Gastrocnemius medialis (tissue), 4 donors: Measurements from ENCODE around the gene SASH1. TPM values are rescaled to one million over a fixed set of nuclear protein-coding genes. Genes with fewer than 3 reads are reported as not detected.

Source experiments
- ATAC-seq, 2 donors: fragments of 150-250 bp; one replicate each; pipeline ENCODE4 v1.9.1; 2016
- DNase-seq, 2 donors: peaks; one replicate each; pipeline ENCODE4 v3.0.0-alpha.2; 2019
- H3K27ac ChIP-seq, 4 donors: fragments of 200-600 bp; sonication (generic); 1 replicate in 1 of 4; 2 replicates in 3 of 4; pipeline ENCODE4 v1.5.1; 2016 to 2018; ENCODE audit warnings: mild to moderate bottlenecking in 2 of 4, moderate library complexity in 1 of 4
- H3K27me3 ChIP-seq, 3 donors: fragments of 200-600 bp; sonication (generic) in 2 of 3; 1 replicate in 1 of 3; 2 replicates in 2 of 3; pipeline versions ENCODE4 v1.5.1 to v1.6.0; 2016 to 2019; ENCODE audit warnings: mild to moderate bottlenecking in 1 of 3, moderate library complexity in 1 of 3
- H3K36me3 ChIP-seq, 2 donors: fragments of 200-600 bp; sonication (generic) in 1 of 2; one replicate each; pipeline ENCODE4 v1.5.1; 2017 to 2018
- H3K4me1 ChIP-seq, 2 donors: fragments of 200-600 bp; sonication (generic) in 1 of 2; one replicate each; pipeline ENCODE4 v1.5.1; 2016 to 2017; ENCODE audit warnings: mild to moderate bottlenecking in 2 of 2
- H3K4me3 ChIP-seq, 4 donors: fragments of 200-600 bp; sonication (generic) in 3 of 4; 1 replicate in 1 of 4; 2 replicates in 3 of 4; pipeline ENCODE4 v1.5.1; 2016 to 2019; ENCODE audit warnings: mild to moderate bottlenecking in 2 of 4
- H3K9me3 ChIP-seq, 3 donors: fragments of 200-600 bp; sonication (generic) in 2 of 3; 1 replicate in 1 of 3; 2 replicates in 2 of 3; pipeline ENCODE4 v1.5.1; 2016 to 2019
- POLR2A ChIP-seq, 2 donors: fragments of 450-650 bp; IDR thresholded peaks; one replicate each; pipeline ENCODE4 v1.6.1; 2017; ENCODE audit warnings: antibody characterized with exemption in 2 of 2, mild to moderate bottlenecking in 2 of 2, moderate library complexity in 2 of 2
- in situ Hi-C, 4 donors: fragments of 200-750 bp; cut with MboI; loops; one replicate each; pipeline versions ENCODE4 v1.15.0 to v1.8.0; 2017; ENCODE audit warnings: low sequenced_read_pairs in 4 of 4
- intact Hi-C: fragments of 100-400 bp; cut with DNase I; formaldehyde crosslinking; loops from one replicate; pipeline ENCODE4 v1.15.1; 2023; ENCODE audit warnings: low total_unique reads
- total RNA-seq, 4 donors: library from RNA; depleted of rRNA; stranded (reverse); fragments of >200 nt; gene quantifications; one replicate each; pipeline versions ENCODE4 v1.1.0 to v1.2.3, GENCODE V29; 2016
- TF ChIP-seq, protein P1 (sequence below), 5 experiments: fragments of 450-650 bp in 3 of 5; fragments of 200-600 bp in 2 of 5; sonication (generic) in 2 of 5; IDR thresholded peaks in 4 of 5; conservative IDR thresholded peaks in 1 of 5; 1 replicate in 4 of 5; 2 replicates in 1 of 5; pipeline ENCODE4 v1.5.1; 2016 to 2019; ENCODE audit warnings: antibody characterized with exemption in 5 of 5, mild to moderate bottlenecking in 3 of 5, moderate library complexity in 3 of 5

SASH1 gene
- total RNA-seq, 4 donors from 2014 or later: 28.2 to 42.4 (median 35.4) TPM

DNA sequence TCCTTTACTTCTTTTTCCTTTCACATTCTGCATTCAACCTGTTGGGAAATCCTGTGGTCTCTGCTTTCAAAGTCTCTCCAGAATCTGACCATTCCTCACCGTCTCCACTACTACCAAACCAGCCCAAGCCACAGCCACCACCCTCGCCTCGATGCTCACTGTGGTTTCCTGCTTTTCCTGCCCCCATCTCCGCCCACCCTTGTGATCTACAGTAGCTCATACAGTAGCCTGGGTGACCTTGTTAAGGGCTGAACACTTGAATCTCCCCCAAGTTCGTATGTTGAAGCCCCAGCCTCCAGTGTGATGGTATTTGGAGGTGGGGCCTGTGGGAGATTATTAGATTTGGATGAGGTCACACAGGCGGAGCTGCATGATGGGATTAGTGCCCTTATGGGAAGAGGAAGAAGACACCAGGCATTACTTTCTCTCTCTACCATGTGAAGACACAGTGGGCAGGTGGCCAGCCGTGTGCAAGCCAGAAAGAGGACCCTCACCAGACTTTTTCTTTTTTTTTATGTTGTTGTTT is 215.2 kb downstream of the SASH1 start:
- Histone ChIP-seq H3K36me3 (no peaks in the 10 kb centered on the region), H3K27ac (no peak overlapping the region), H3K27me3 (no peaks in the 10 kb centered on the region), H3K4me1 (no peaks in the 10 kb centered on the region), H3K4me3 (no peak overlapping the region), H3K9me3 (no peaks in the 10 kb centered on the region)
- TF ChIP-seq, protein P1, sequence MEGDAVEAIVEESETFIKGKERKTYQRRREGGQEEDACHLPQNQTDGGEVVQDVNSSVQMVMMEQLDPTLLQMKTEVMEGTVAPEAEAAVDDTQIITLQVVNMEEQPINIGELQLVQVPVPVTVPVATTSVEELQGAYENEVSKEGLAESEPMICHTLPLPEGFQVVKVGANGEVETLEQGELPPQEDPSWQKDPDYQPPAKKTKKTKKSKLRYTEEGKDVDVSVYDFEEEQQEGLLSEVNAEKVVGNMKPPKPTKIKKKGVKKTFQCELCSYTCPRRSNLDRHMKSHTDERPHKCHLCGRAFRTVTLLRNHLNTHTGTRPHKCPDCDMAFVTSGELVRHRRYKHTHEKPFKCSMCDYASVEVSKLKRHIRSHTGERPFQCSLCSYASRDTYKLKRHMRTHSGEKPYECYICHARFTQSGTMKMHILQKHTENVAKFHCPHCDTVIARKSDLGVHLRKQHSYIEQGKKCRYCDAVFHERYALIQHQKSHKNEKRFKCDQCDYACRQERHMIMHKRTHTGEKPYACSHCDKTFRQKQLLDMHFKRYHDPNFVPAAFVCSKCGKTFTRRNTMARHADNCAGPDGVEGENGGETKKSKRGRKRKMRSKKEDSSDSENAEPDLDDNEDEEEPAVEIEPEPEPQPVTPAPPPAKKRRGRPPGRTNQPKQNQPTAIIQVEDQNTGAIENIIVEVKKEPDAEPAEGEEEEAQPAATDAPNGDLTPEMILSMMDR (IDR thresholded peaks at IDR 0.05 in 4 of 5, conservative IDR thresholded peaks at IDR 0.05 in 1 of 5): no peak
- TF ChIP-seq POLR2A (IDR thresholded peaks at IDR 0.05): no peak
- in situ Hi-C loops: no loop called here
- no peak for DNase-seq
- no peak for ATAC-seq
- intact Hi-C loops: no loop called here

DNA sequence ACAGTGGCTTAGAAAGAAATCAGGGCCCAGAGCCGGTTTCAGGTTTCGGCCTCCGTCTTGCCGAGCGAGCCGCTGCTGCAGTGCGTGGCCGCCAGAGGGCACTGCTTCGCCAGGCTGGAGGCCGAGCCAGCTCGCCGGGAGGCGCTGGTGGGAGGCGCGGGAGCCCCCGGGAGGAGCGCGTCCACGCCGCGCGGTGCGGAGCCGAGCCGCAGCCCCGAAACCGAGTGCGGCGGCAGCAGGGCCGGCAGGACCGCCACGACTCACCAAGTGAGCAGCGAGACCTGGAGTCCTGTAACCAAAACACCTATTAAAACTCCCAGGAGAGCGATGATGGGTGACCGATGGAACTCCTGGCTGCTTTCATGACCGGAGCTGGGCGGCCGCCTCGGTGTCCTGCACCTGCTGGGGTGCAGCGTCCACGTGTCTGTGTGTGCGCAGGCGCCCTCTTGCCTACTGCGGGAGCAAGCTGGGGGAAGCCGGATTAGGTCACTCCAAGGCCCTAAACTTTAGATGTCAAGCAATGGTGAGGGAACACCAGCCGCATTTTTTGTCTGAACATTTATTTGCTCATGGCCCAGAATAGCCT is 217.3 kb downstream of the SASH1 start:
- Histone ChIP-seq H3K4me1 (no peaks in the 10 kb centered on the region), H3K36me3 (no peaks in the 10 kb centered on the region), H3K27me3 (no peaks in the 10 kb centered on the region), H3K9me3 (no peaks in the 10 kb centered on the region), H3K4me3 (peak overlapping the region; percentile 47 to 59 (median 54)), H3K27ac (no peak overlapping the region)
- intact Hi-C loops: no loop called here
- TF ChIP-seq POLR2A (IDR thresholded peaks at IDR 0.05): no peak
- TF ChIP-seq, protein P1 (IDR thresholded peaks at IDR 0.05 in 4 of 5, conservative IDR thresholded peaks at IDR 0.05 in 1 of 5): peak; percentile 82 to 96 (median 87)
- in situ Hi-C loops: no loop called here
- ATAC-seq: peak; percentile 78 to 90
- peak; percentile 36 to 51 for DNase-seq

DNA sequence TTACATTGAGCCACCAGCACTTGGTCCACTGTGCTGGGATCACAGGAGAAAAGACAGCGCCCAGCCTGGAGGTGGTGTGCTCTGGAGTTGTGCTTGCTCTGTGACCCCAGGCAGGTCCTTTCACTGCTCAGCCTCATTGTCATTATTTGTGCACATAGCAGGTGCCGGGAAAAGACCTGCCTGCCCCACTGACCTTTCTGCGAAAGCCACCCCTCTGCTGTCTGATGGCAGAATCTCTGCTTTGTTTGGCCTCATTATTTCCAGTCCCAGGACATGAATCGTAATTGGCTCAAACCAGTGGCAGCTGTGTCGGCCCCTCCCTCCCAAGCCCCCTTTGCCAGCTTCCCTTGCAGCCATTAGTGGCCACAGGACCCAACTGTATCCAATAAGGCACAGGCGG is 219.0 kb downstream of the SASH1 start:
- DNase-seq: no peak
- no peak overlapping the region for H3K27ac ChIP-seq
- no peaks in the 10 kb centered on the region for H3K4me1 ChIP-seq
- ATAC-seq: no peak
- TF ChIP-seq, protein P1 (IDR thresholded peaks at IDR 0.05 in 4 of 5, conservative IDR thresholded peaks at IDR 0.05 in 1 of 5): no peak
- no peak for TF ChIP-seq POLR2A (IDR thresholded peaks at IDR 0.05)
- no peak overlapping the region for H3K4me3 ChIP-seq
- in situ Hi-C loops: no loop called here
- H3K36me3 ChIP-seq: no peaks in the 10 kb centered on the region
- no peaks in the 10 kb centered on the region for H3K9me3 ChIP-seq
- H3K27me3 ChIP-seq: no peaks in the 10 kb centered on the region
- intact Hi-C loops: no loop called here

DNA sequence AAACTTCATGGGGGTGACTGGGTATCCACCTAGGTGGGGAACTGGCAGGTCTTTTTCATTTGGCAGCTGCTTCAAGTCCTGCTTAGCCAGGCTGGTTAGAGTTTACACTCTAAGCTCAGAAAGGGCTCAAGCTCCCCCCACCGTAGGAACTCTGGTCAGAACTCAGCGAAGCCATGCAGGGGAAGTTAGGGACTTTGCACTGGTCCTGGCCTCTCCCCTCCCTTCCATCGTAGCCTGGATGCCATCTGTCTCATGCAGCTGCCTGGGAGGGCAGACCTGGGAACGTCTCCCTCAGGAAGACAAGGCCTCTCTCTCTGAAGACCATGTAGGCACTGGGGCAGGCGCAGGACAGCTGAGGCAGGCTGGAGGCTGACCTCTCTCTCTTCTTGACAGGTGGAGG is 220.4 kb downstream of the SASH1 start:
- H3K27ac ChIP-seq: no peak overlapping the region
- DNase-seq (no peak), ATAC-seq (no peak)
- TF ChIP-seq POLR2A (IDR thresholded peaks at IDR 0.05): no peak
- TF ChIP-seq, protein P1 (IDR thresholded peaks at IDR 0.05 in 4 of 5, conservative IDR thresholded peaks at IDR 0.05 in 1 of 5): no peak
- intact Hi-C loops: no loop called here
- no peaks in the 10 kb centered on the region for H3K9me3 ChIP-seq
- H3K4me1 ChIP-seq: no peaks in the 10 kb centered on the region
- H3K36me3 ChIP-seq: no peaks in the 10 kb centered on the region
- H3K4me3 ChIP-seq: no peak overlapping the region
- in situ Hi-C loops: no loop called here
- no peaks in the 10 kb centered on the region for H3K27me3 ChIP-seq
